OCI-M2 (cell line): ENCODE measurements around the gene PPA1.
"Not testable (repeated sequence)": the region's sequence is repeated elsewhere in the genome, so short reads cannot be mapped to it uniquely, and the experiment has no call there.

ENCODE experiments used
- DNase-seq: peaks from one replicate; lab custom pipeline; 2025; ENCODE audit not compliant: unreplicated experiment; lab: John Stamatoyannopoulos, UW

Gene PPA1

GRCh38 chr10:70222340-70222794, 10.9 kb downstream of the PPA1 start:
- no peak for DNase-seq

- DNase-seq, result no peak
Observed at GRCh38 chr10:70221030-70221429, 12.2 kb downstream of the PPA1 start.

- DNase-seq, result no peak
Observed at GRCh38 chr10:70212879-70213278, 20.4 kb downstream of the PPA1 start.

GRCh38 chr10:70212277-70212676, 21.0 kb downstream of the PPA1 start:
- no peak for DNase-seq

- DNase-seq, result no peak
Observed at GRCh38 chr10:70206762-70207161, 26.5 kb downstream of the PPA1 start.

GRCh38 chr10:70201105-70201504, 32.1 kb downstream of the PPA1 start:
- DNase-seq, result no peak

- DNase-seq, result no peak
Observed at GRCh38 chr10:70198696-70199466, 34.3 kb downstream of the PPA1 start.

GRCh38 chr10:70197235-70197945, 35.8 kb downstream of the PPA1 start:
- DNase-seq, result no peak

GRCh38 chr10:70193391-70193844, 39.8 kb downstream of the PPA1 start:
- no peak for DNase-seq

GRCh38 chr10:70192326-70192968, 40.8 kb downstream of the PPA1 start:
- DNase-seq, result no peak

GRCh38 chr10:70191972-70192305, 41.3 kb downstream of the PPA1 start:
- no peak for DNase-seq

- no peak for DNase-seq
Observed at GRCh38 chr10:70191161-70191971, 41.9 kb downstream of the PPA1 start.

- DNase-seq, result no peak
Observed at GRCh38 chr10:70190581-70190980, 42.6 kb downstream of the PPA1 start.

GRCh38 chr10:70190102-70190501, 43.1 kb downstream of the PPA1 start:
- DNase-seq, result no peak

GRCh38 chr10:70188768-70189167, 44.5 kb downstream of the PPA1 start:
- no peak for DNase-seq

- DNase-seq, result no peak
Observed at GRCh38 chr10:70186571-70186970, 46.7 kb downstream of the PPA1 start.

- no peak for DNase-seq
Observed at GRCh38 chr10:70186090-70186489, 47.1 kb downstream of the PPA1 start.

- no peak for DNase-seq
Observed at GRCh38 chr10:70183304-70183703, 49.9 kb downstream of the PPA1 start.

GRCh38 chr10:70179209-70179608, 54.0 kb downstream of the PPA1 start:
- DNase-seq, result not testable (repeated sequence)

- DNase-seq, result no peak
Observed at GRCh38 chr10:70178139-70178725, 55.0 kb downstream of the PPA1 start.

GRCh38 chr10:70176441-70176840, 56.8 kb downstream of the PPA1 start:
- no peak for DNase-seq
